WERI-Rb-1 (cell line): ENCODE data around the gene LMF2.

ENCODE experiments used
- DNase-seq: peaks from one replicate; pipeline ENCODE4 v3.0.0-alpha.2; 2020
- H3K27ac ChIP-seq: fragments of 250-450 bp; sonication (Bioruptor Pico); 2 replicates; pipeline ENCODE4 v1.5.1; 2020; ENCODE audit warnings: mild to moderate bottlenecking, moderate library complexity
- H3K27me3 ChIP-seq: fragments of 250-450 bp; sonication (Bioruptor Pico); 2 replicates; pipeline ENCODE4 v1.5.1; 2021; ENCODE audit warnings: mild to moderate bottlenecking, low read depth, moderate library complexity; ENCODE audit not compliant: insufficient read depth, severe bottlenecking
- H3K36me3 ChIP-seq: fragments of 250-450 bp; sonication (Bioruptor Pico); 2 replicates; pipeline ENCODE4 v1.5.1; 2020; ENCODE audit warnings: mild to moderate bottlenecking, moderate library complexity
- H3K4me3 ChIP-seq: 2 replicates; pipeline ENCODE4 v1.5.1; 2011; ENCODE audit warnings: low read depth, mild to moderate bottlenecking, control low read depth, low read length
- H3K9me3 ChIP-seq: fragments of 250-450 bp; sonication (Bioruptor Pico); 2 replicates; pipeline ENCODE4 v1.5.1; 2021; ENCODE audit warnings: mild to moderate bottlenecking, moderate library complexity; ENCODE audit not compliant: severe bottlenecking
- CTCF ChIP-seq: IDR thresholded peaks from 2 replicates; pipeline ENCODE4 v1.5.1; 2011; ENCODE audit warnings: low read depth, mild to moderate bottlenecking, control low read depth, inconsistent platforms, low read length

Gene LMF2

GRCh38 chr22:50548921-50549790 lies 41.7 kb upstream of the LMF2 start:
- no peak for DNase-seq
- Histone ChIP-seq H3K27ac (no peak overlapping the region), H3K27me3 (no peaks in the 10 kb centered on the region), H3K4me3 (no peak overlapping the region), H3K36me3 (no peaks in the 10 kb centered on the region), H3K9me3 (no peaks in the 10 kb centered on the region)
- no peak for TF ChIP-seq CTCF

DNA sequence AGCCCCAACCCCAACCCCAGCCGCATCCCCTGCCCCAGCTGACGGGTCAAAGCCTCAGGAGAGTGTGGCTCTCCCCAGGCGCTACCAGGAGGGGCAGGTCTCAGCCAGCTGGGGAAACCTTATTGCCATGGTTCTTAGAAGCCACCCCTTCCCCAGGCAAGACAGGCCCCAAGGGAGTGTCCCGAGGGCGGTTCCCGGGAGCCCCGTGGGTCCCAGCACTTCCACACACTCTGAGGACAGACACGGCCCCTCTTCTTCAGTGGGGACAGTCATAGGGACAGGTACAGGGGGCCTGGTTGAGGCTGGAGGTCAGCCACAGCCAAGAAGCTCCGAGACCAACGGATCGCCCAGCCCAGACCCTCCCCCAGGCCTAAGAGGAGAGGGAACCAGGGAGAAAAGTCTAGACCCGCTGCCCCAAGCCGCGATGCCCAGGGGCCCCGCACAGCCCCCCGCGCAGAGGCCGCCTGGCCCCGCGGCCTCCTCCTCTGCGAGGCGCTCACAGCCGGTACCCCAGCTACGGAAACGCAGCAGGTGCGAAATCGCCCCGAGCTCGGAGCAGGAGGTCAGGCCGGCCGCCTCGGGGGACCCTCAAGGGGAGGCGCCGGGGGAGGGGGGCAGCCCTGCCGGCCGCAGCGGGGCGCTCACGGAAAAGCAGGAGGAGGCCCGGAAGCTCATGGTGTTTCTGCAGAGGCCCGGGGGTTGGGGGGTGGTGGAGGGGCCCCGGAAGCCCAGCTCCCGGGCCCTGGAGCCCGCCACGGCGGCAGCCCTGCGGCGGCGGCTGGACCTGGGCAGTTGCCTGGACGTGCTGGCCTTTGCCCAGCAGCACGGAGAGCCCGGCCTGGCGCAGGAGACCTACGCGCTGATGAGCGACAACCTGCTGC lies 40.8 kb upstream of the LMF2 start:
- Histone ChIP-seq H3K9me3 (no peaks in the 10 kb centered on the region), H3K27ac (no peak overlapping the region), H3K36me3 (no peaks in the 10 kb centered on the region), H3K27me3 (no peaks in the 10 kb centered on the region), H3K4me3 (no peak overlapping the region)
- DNase-seq, result no peak
- no peak for TF ChIP-seq CTCF

DNA sequence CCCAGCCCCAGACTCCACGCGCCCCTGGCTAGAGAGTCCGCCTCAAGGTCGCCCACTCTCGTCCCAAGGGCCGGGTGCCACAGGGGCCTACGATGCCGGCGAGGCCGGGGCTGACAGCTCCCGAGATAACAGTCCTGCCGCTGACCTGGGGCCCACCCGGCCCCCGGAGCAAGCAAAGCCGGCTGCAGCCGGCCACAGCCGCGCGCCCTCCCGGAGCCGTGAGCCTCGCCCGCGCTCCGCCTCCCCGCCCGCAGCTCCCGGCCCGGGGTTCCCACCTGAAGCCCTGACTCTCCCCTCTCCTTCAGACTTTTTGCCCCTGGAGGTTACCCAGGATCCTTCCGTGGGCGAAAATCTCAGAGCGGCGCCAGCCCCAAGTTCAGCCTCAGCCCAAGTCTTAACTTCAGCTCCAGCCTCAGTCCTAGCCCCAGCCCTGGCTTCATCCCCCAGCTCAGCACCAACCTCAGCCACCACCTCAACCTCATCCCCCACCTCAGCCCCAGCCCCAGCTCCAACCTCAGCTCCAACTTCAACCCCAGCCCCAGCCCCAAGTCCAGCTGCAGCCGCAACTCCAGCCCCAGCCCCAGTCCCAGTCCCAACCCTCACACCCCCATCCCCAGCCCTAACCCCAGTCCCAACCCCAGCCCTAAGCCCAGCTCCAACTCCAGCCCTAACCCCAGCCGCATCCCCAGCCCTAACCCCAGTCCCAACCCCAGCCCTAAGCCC lies 39.9 kb upstream of the LMF2 start:
- H3K4me3 ChIP-seq, result no peak overlapping the region
- no peaks in the 10 kb centered on the region for H3K9me3 ChIP-seq
- H3K27me3 ChIP-seq, result no peaks in the 10 kb centered on the region
- H3K36me3 ChIP-seq, result no peaks in the 10 kb centered on the region
- TF ChIP-seq CTCF, result no peak
- no peak overlapping the region for H3K27ac ChIP-seq
- DNase-seq, result no peak

DNA sequence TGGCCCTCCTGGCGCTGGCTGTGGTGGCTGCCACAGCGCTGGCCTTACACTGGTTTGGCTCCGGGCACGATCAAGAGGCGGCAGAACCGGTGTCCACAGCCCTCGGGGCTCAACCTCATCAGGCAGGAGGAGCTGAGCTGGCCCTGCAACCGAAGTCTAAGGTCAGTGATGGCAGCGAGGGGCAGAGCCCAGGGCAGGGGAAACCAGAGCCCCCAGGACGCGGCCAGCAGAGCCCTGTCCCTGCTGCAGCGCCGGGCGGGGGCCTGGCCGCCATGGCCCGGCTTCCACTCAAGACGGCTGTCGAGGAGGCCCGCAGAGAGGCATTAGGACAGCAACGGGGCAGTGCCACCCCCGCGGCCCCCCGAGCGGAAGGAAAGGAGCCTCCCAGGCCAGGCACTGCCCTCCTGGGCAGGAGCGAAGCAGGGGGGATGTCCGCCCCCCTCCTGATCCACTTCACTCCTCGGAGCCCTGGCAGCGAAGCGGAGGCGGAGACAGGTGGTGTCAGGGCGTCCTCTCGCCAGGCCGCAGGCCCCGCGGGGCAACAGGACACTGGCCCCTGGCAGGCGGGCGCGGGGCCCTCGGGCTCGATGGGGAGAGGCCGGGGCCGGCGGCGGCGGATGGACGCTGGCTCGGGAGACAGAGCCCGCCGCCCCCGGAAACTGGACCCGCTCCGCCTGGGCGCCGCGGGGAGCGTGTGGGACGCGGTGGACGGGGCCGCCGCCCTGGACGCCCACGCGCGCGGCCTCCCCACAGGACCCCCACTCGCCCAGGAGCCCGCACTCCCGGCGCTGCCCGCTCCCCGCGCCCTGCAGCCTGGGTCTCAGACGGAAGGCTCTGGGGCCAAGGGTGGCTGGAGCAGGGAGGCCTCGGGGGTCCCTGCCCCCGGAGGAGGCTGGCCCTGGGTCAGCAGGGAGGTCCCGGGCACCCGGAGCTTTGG lies 39.1 kb upstream of the LMF2 start:
- Histone ChIP-seq H3K27me3 (no peaks in the 10 kb centered on the region), H3K4me3 (no peak overlapping the region), H3K27ac (no peak overlapping the region), H3K36me3 (no peaks in the 10 kb centered on the region), H3K9me3 (no peaks in the 10 kb centered on the region)
- no peak for TF ChIP-seq CTCF
- DNase-seq, result no peak
